ENCODE results near the gene VMP1. TPM values are rescaled to one million over a fixed set of nuclear protein-coding genes. Genes with fewer than 3 reads are reported as not detected.
A peak's percentile ranks its signal among the peaks of the same experiment; 100 is the strongest.
"Not testable (repeated sequence)": the region's sequence is repeated elsewhere in the genome, so short reads cannot be mapped to it uniquely, and the experiment has no call there.

VMP1 gene
- total and polyA plus RNA-seq, 2 of the 13 experiments (the other 11 are each of a cell fraction or from before 2014, with no cell fraction given): 186 to 271 TPM

GRCh38 chr17:59841882-59842263 is 134.4 kb downstream of the VMP1 start:
- ChIA-PET CTCF (ENCODE audit: low intra/inter-chr PET ratio, low total read pairs) (interaction anchor here (1.4 kb wide), 1 partner anchor 89 kb away, joined by 5 read pairs; no protein-coding TSS in a partner anchor), POLR2A (interaction anchor here (1.0 to 20.0 kb wide), 8 partner anchors 11 to 93 kb away, joined by 3 to 501 read pairs (median 8); partner anchors contain the start of genes RPS6KB1 and TUBD1)
- H3K4me2 ChIP-seq (ENCODE audit: low read depth, low read length): peak overlapping the region; percentile 80
- H3K27me3 ChIP-seq (ENCODE audit: control insufficient read depth in 1 of 2, insufficient read depth in 2 of 2, low read length in 2 of 2); in situ Hi-C loops (cut with HindIII; ENCODE audit: extremely low pct_ligation_motif_present, low pct_unique_long_range_greater_than_20kb); H3K9me3 ChIP-seq (ENCODE audit: low read length); DNase-seq (ENCODE audit: low spot score); H2AFZ ChIP-seq (ENCODE audit: low read length); FAIRE-seq; intact Hi-C loops (cut with micrococcal nuclease; ENCODE audit: unreplicated experiment); ATAC-seq; TF ChIP-seq GABPA (IDR thresholded peaks at IDR 0.05; ENCODE audit: low read depth, low read length): not testable (repeated sequence)
- peaks cover 40% of the 10 kb centered on the region for H3K79me2 ChIP-seq (ENCODE audit: insufficient read depth, low read length)
- H3K4me1 ChIP-seq (ENCODE audit: insufficient read depth, low read length): peaks cover 65% of the 10 kb centered on the region
- TF ChIP-seq GABPA (CRISPR knock-in tag; IDR thresholded peaks at IDR 0.05; ENCODE audit: low read depth) (0 out of 2 replicates have a peak, but pooled peaks have one; percentile 3), POLR2A (IDR thresholded peaks at IDR 0.05; ENCODE audit: insufficient read depth in 1 of 2, low read depth in 2 of 2, low read length in 2 of 2) (peak in 1 of 2 experiments; percentile 10; a peak in 1 of 4 replicates), NKX3-1 (CRISPR knock-in tag; IDR thresholded peaks at IDR 0.05) (peak; percentile 6; the same call in 1 of the 2 replicates), ZNF558 (CRISPR knock-in tag; IDR thresholded peaks at IDR 0.05; ENCODE audit: borderline replicate concordance) (0 out of 2 replicates have a peak, but pooled peaks have one; percentile 14), CREB3 (CRISPR knock-in tag; IDR thresholded peaks at IDR 0.05) (0 out of 2 replicates have a peak, but pooled peaks have one; percentile 3), RXRB (CRISPR knock-in tag; IDR thresholded peaks at IDR 0.05; ENCODE audit: borderline replicate concordance) (0 out of 2 replicates have a peak, but pooled peaks have one; percentile 4), ZNF503 (CRISPR knock-in tag; IDR thresholded peaks at IDR 0.05) (0 out of 2 replicates have a peak, but pooled peaks have one; percentile 11), ISL2 (CRISPR knock-in tag; IDR thresholded peaks at IDR 0.05) (peak; percentile 23; the same call in 1 of the 2 replicates)
- peak overlapping the region; percentile 100 for H3K9ac ChIP-seq (ENCODE audit: insufficient read depth, low read depth, low read length)
- peaks cover 34% of the 10 kb centered on the region for H4K20me1 ChIP-seq (ENCODE audit: insufficient read depth, low read length)
- H3K4me3 ChIP-seq (replicated peaks in 1 of 3; ENCODE audit: insufficient read depth in 1 of 3, low read depth in 2 of 3, low read length in 3 of 3): peak overlapping the region; percentile 79 to 94 (median 80); a peak in 5 of 6 replicates
- peaks cover 4 to 23% of the 10 kb centered on the region in 2 experiments; a peak in 3 of 5 replicates for H3K36me3 ChIP-seq (replicated peaks in 1 of 2; ENCODE audit: control insufficient read depth in 1 of 2, insufficient read depth in 2 of 2, low read length in 2 of 2)
- BruUV-seq (replicated peaks): TSS peak; percentile 37
- H3K27ac ChIP-seq (ENCODE audit: extremely low read length, insufficient read depth, low read length): peak overlapping the region; percentile 98
- WGBS (ENCODE audit: low lambda C conversion rate): 36% methylated on average over 4 of the region's 4 CpGs
